LHCN-M2 (cell line): ENCODE data around the gene TGFB2. TPM values are rescaled to one million over a fixed set of nuclear protein-coding genes. Genes with fewer than 3 reads are reported as not detected.
A peak's percentile ranks its signal among the peaks of the same experiment; 100 is the strongest.

Experiments
- DNase-seq: peaks from one replicate; pipeline ENCODE4 v3.0.0-alpha.2; 2012; ENCODE audit warnings: low read depth
- total RNA-seq: library from RNA; depleted of rRNA; stranded (reverse); fragments of >200 nt; gene quantifications from 2 replicates; pipeline ENCODE4 v1.2.3, GENCODE V29; 2014

Gene TGFB2
- total RNA-seq, 1 experiment from 2014 or later = 7.7 TPM

- DNase-seq = peak; percentile 66
Measured at GRCh38 chr1:218361298-218362065, 16.3 kb downstream of the TGFB2 start.

GRCh38 chr1:218362418-218363076, 17.4 kb downstream of the TGFB2 start:
- DNase-seq = no peak

- DNase-seq = no peak
Measured at GRCh38 chr1:218363141-218363540, 18.0 kb downstream of the TGFB2 start.

DNA sequence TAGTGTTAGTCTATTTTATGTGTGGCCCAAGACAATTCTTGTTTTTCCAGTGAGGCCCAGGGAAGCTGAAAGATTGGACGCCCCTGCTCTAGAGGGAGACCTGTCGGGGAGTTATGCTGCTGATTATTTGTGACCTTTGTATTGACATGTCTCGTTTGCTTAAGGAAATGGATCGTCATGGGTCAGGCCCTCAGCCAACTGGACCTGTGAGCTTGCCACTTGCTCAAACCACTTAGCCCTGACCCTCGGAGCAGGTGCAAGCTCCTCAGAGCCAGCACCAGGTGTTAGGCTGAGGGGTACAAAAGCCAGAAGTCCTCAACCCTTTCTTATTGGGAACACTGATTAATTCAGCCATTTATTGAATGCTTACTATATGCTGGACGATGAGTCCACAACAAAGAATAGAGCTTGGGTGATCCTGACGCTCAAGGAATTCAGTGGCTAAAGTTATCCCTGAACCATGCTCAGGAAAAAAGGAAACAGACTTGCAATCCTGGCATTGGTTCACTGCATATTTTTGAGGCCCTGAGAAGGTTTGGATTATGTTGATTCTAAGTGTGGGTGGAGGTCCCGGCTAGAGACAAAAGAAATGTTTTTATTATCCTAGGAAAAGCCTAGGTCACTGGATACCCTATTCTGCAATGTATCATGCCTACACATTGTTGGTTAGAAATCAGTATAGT, 19.0 kb downstream of the TGFB2 start:
- DNase-seq = no peak

DNA sequence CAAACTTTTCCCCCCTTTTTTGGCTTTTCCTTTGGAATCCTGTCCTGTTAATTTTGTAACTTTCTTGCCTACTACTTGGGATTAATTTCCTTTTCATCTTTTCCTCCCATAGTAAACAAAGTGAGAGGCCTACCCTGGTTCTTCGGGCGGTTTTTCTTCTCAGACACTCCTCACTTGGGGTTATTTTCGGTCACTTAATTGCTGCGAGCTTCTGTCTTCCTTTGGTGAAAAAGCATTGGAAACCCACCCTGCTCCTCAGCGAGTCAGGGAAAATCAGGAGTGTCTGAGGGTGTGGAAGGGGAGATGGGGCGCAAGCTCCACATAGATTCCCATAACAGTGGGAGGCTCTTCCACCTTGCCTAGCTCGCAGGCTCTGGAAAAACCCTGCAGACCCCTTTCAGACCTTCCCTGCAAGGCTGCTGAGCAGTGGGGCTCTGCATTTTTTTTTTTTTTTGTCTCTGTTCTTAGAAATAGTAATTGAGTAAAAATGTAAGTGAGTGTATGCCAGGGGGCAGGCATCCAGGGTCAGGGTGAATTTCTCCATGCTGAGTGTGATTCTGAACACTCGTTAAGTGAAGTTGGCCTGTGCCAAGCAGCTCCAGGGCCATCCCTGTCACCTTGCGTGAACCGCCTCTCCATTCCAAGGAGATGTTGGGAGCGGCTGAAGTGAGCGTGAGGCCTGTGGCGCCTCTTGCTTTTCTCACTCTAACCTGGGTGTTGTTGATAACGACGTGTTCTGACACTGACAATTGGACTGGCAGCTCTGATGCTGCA, 20.3 kb downstream of the TGFB2 start:
- no peak for DNase-seq

- DNase-seq = peak; percentile 48
Measured at GRCh38 chr1:218366322-218367052, 21.4 kb downstream of the TGFB2 start.

- DNase-seq = no peak
Measured at GRCh38 chr1:218367118-218367517, 22.0 kb downstream of the TGFB2 start.

DNA sequence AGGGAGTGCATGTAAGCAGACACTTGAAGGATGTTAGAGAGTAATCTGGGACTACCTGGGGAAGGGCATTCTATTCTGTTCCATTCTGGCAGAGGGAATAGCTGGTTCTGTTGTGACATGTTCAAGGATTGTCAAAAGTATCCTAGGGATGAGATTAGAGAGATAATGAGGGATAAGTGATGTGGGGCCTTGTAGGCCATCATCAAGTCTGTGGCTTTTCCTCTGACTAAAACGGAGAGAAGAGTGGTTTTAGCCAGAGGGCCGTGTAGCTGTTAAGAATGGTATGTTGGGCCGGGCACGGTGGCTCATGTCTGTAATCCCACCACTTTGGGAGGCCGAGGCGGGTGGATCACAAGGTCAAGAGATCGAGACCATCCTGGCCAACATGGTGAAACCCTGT, 23.6 kb downstream of the TGFB2 start:
- DNase-seq = no peak

DNA sequence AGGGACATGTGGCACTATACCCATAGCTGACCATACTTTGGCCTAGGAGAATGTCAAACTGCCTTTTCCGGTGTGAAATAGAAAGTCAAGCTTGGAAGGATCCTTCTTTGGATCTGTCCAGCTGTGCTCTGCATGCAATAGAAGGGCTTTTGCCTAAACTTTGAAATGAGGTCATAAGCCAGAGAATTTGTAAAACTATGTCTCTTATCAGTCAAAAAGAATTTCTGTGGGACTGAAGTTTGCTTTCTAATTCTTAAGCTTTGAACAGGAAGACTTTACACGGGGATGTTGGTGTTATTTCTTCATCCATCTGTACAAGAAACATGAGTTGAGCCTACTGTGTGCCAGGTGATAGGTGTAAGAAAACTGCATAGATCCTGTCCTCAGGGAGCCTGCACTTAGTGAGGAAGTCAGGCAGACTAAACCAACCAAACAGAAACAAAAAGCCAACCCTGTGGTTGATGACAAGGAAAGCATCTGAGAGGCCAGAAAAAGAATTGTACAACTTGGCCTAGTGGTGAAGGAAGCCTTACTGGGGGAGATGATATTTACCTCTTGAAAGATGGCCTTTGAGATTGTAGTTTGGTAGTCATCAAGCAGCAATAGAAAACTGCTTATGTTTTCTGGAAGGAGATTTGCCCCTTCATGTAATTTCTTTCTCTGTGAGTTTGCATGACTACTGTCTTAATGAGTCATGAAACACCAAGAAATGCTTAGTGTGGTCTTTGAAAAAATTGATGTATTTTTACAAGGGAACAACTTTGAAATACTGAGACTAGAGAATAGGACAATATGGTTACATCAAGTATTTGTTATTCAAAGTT, 24.8 kb downstream of the TGFB2 start:
- DNase-seq = peak; percentile 72

DNA sequence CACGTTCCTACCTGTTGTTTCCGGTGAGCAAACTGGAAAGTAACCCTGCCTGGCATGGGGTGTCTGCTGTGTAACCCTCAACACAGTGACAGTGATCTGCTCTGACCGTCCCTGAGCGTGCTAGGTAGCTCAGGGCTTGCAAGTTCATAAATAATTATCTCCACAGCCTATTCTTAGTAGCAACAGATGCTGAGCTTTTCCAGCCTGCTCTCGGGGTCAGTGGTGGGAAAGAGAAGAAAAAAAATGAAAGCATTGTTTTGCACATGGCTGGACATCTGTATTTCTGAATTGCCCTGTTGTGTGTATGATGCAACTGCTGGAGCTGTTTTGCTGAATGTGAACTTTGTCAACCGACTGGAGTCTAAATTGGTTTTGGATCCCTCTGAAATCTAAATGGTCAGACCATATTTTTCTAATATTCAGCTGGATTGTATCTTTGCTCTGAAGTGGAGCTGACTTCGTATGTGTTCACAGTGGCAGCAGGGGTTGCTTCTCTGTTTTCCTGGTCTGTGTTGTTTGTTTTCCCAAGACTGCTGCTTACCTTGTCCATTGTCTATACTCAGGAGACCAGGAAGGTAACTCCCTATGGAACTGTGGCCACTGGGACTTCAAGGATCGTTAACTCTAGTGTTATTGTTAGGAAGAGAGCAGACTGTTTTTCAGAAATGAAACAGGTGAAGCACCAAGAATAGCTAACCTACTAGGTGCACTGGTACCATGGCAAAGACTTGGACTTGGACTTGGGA, 27.0 kb downstream of the TGFB2 start:
- peak; percentile 49 for DNase-seq

- no peak for DNase-seq
Measured at GRCh38 chr1:218374401-218375353, 29.5 kb downstream of the TGFB2 start.

DNA sequence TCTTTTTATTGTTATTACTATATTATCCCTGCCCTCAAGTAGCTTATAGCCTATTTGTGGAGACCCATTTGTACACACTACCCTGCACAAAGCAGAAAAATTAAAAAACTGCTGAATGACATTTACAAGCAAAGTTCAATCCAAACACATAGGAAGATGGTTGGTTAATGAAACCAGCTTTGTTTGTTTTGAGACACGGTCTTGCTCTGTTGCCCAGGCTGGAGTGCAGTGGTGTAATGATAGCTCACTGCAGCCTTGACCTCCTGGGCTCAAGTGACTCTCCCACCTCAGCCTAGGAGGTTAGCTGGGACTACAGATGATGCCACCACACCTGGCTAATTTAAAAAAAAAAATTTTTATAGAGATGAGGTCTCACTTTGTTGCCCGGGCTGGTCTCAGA, 31.6 kb downstream of the TGFB2 start:
- DNase-seq = no peak

DNA sequence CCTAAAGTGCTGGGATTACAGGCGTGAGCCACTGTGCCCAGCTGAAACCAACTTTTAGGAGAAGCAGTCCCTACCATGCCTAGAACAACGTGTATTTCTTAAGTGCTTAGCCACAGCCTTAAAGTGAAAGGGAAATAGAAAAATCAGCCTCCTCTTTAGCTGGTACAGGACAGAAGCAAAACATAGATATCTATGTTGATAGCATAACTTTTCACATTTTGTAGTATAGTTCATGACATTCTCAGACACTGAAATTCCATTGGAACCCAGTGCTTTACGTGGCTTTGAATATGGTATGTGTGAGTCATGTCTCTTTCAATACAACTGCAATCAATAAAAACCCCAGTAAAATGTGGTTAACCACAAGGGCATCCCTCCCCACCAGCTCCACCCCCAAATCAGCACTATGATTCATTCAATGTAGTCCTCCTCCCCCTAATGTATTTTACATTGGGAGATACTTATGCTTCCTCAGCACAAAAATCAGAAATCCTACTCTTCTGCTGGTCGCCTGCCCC, 32.1 kb downstream of the TGFB2 start:
- peak; percentile 89 for DNase-seq

DNA sequence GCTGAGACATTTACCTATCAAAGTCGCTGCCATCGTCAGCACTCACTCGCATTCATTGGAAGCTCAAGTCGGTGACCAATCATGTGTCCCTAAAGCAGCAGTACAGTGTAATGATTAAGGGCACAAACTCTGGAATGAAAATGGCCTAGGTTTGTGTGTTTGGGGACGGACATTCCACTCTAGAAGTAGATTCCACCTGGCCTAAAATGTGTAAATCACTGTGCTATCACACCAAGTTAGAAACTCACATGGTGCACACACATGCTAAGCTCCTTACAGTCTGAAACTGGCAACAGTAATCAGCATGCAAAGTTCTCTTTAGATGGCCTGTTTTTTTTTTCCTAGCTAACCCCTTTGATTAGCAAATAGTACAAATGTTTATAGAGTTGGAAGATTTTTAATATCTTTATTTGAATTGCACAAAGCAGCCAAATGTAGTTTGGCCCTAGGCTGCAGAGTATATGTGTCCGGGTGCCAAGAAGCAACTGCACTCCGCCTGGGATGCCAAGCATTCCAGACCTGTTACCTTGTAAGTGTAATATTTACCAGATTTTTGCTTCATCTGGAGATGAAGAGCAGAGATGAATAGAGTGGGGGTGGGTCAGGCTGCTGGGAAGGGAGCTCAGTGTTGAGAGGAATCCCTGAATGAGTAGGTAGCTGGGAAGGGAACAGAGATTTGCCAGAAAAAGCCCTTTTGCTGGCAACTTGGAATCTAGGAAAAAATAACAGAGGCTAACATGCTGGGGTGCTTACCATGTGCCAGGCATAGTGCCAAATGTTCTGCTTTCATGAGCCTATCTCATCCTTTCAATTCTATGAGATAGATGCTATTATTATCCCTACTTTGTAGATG, 35.2 kb downstream of the TGFB2 start:
- DNase-seq = peak; percentile 33

DNA sequence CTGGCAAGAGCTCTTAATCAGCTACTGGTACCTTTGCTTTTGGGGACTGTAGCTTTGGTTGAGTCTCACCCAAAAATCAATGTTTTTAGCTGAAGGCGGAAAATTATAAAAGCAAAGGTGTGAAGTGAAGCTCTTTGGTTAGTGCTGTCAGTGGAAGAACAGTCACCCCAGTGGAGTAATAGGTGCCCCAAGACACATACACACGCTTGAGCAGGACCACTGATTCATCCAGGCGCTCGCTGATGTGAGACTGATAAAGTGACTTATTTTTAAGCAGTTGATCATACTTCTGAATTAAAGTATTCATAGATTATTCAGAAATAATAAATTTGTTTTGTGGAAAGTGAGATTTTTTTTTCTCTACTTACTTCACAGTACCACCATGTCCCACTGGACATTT, 37.1 kb downstream of the TGFB2 start:
- DNase-seq = no peak

DNA sequence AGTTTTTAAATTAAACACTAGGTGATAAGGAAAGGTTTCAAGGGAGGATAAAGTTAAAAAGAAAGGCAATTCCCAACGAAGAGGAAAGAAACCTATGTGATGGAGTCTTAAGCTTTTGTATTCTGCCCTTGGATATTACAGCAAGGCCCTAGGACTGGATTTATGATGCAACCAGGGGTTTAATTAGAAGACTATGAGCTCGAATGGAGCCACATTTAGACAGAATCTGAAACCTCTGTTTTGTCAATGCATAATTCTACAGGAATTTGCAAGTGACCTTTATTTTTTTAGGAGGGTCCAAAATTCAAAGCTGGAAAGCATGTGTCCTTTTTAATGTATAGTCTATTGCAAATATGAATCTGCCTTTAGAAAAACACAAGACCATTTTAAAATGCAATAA, 37.9 kb downstream of the TGFB2 start:
- DNase-seq = no peak

DNA sequence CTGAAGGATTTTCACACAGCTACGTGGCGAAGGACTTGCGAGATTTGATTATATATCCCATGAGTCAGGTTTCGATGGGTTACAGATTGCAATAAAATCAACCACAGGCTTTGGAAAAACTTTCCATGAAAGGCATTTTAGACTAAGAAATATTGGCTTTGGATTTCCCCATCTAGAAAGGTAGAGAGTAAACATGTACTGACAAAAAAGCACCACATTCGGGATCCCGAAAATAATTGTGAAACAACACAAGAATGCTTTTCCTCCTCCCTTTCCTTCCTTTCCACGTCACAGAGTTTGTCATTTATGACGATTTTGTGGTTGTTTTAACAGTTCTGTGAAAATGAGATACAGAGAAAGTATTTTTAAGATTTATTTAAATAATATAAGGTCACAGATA, 38.5 kb downstream of the TGFB2 start:
- no peak for DNase-seq
